Activated T-cell treated with anti-CD3 and anti-CD28 coated beads, Interleukin-2, amount 50 U/mL, for 4 hours (primary cell): ENCODE data around the gene SLC2A4RG. TPM values are rescaled to one million over a fixed set of nuclear protein-coding genes. Genes with fewer than 3 reads are reported as not detected.

Experiments used
- ATAC-seq, 2 donors: fragments of 200-7000 bp; cut with Tn5 transposase; one replicate each; pipeline ENCODE4 v1.10.0; 2021
- DNase-seq: peaks from one replicate; pipeline ENCODE4 v3.0.0-alpha.2; 2020
- H3K27me3 Mint-ChIP-seq: one replicate; pipeline ENCODE4 v1.8.0; 2021; ENCODE audit warnings: low read depth, mixed read lengths
- H3K36me3 Mint-ChIP-seq: one replicate; pipeline ENCODE4 v1.8.0; 2022; ENCODE audit warnings: mixed read lengths; ENCODE audit not compliant: insufficient read depth
- H3K4me1 Mint-ChIP-seq: one replicate; pipeline ENCODE4 v1.8.0; 2021; ENCODE audit warnings: low read depth, mixed read lengths
- H3K4me3 Mint-ChIP-seq: one replicate; pipeline ENCODE4 v1.8.0; 2021; ENCODE audit warnings: mild to moderate bottlenecking, moderate library complexity, mixed read lengths
- H3K9me3 Mint-ChIP-seq: one replicate; pipeline ENCODE4 v1.8.0; 2021; ENCODE audit warnings: mixed read lengths
- total RNA-seq, 3 donors: library from RNA; stranded (reverse); gene quantifications; one replicate each; pipeline ENCODE4 v1.2.1, GENCODE V29; 2021

Gene SLC2A4RG
- 10 to 100 TPM; 17.2 to 18.1 (median 17.3) TPM for total RNA-seq

GRCh38 chr20:63739130-63740069 lies at the start of gene SLC2A4RG:
Gene SLC2A4RG, plus strand, starts transcription at chr20:63739776. Its CDS starts 137 bp downstream, at chr20:63739913.
- ATAC-seq (peak; percentile 39 to 47), DNase-seq (peak; percentile 53)
- Mint-ChIP-seq H3K4me3 (peak within 1 kb of the TSS; percentile 55), H3K9me3 (no peaks in the 10 kb centered on the region), H3K4me1 (peaks cover 18% of the 10 kb centered on the region), H3K27me3 (no peaks in the 10 kb centered on the region), H3K36me3 (no peaks in the 10 kb centered on the region)

- Mint-ChIP-seq H3K9me3 (no peaks in the 10 kb centered on the region), H3K4me3 (no peak overlapping the region), H3K36me3 (peaks cover 2% of the 10 kb centered on the region), H3K4me1 (peaks cover 9% of the 10 kb centered on the region), H3K27me3 (no peaks in the 10 kb centered on the region)
- ATAC-seq, result no peak
- no peak for DNase-seq
Measured at GRCh38 chr20:63690003-63690897, 49.3 kb upstream of the SLC2A4RG start.

GRCh38 chr20:63690898-63691710 lies 48.5 kb upstream of the SLC2A4RG start:
- ATAC-seq (no peak), DNase-seq (no peak)
- Mint-ChIP-seq H3K36me3 (peaks cover 2% of the 10 kb centered on the region), H3K4me3 (no peak overlapping the region), H3K4me1 (peaks cover 12% of the 10 kb centered on the region), H3K9me3 (no peaks in the 10 kb centered on the region), H3K27me3 (no peaks in the 10 kb centered on the region)

- DNase-seq, result no peak
- ATAC-seq, result no peak
- H3K4me3 Mint-ChIP-seq, result no peak overlapping the region
- peaks cover 11% of the 10 kb centered on the region for H3K4me1 Mint-ChIP-seq
- no peaks in the 10 kb centered on the region for H3K27me3 Mint-ChIP-seq
- H3K9me3 Mint-ChIP-seq, result no peaks in the 10 kb centered on the region
- peaks cover 2% of the 10 kb centered on the region for H3K36me3 Mint-ChIP-seq
Measured at GRCh38 chr20:63691711-63692435, 47.7 kb upstream of the SLC2A4RG start.

- Mint-ChIP-seq H3K4me1 (peaks cover 13% of the 10 kb centered on the region), H3K36me3 (peaks cover 2% of the 10 kb centered on the region), H3K27me3 (no peaks in the 10 kb centered on the region), H3K4me3 (no peak overlapping the region), H3K9me3 (no peaks in the 10 kb centered on the region)
- ATAC-seq (no peak), DNase-seq (no peak)
Measured at GRCh38 chr20:63692436-63693082, 47.0 kb upstream of the SLC2A4RG start.

GRCh38 chr20:63693083-63693732 lies 46.4 kb upstream of the SLC2A4RG start:
- no peak for DNase-seq
- Mint-ChIP-seq H3K4me3 (no peak overlapping the region), H3K4me1 (peaks cover 16% of the 10 kb centered on the region), H3K9me3 (no peaks in the 10 kb centered on the region), H3K36me3 (peaks cover 2% of the 10 kb centered on the region), H3K27me3 (no peaks in the 10 kb centered on the region)
- ATAC-seq, result no peak

GRCh38 chr20:63693733-63694583 lies 45.6 kb upstream of the SLC2A4RG start:
- H3K27me3 Mint-ChIP-seq, result no peaks in the 10 kb centered on the region
- no peak overlapping the region for H3K4me3 Mint-ChIP-seq
- DNase-seq (no peak), ATAC-seq (no peak)
- peaks cover 16% of the 10 kb centered on the region for H3K4me1 Mint-ChIP-seq
- no peaks in the 10 kb centered on the region for H3K9me3 Mint-ChIP-seq
- H3K36me3 Mint-ChIP-seq, result peaks cover 2% of the 10 kb centered on the region

GRCh38 chr20:63694584-63695423 lies 44.8 kb upstream of the SLC2A4RG start:
- no peaks in the 10 kb centered on the region for H3K27me3 Mint-ChIP-seq
- ATAC-seq (no peak), DNase-seq (no peak)
- no peaks in the 10 kb centered on the region for H3K9me3 Mint-ChIP-seq
- H3K4me1 Mint-ChIP-seq, result peaks cover 20% of the 10 kb centered on the region
- H3K4me3 Mint-ChIP-seq, result no peak overlapping the region
- peaks cover 2% of the 10 kb centered on the region for H3K36me3 Mint-ChIP-seq

GRCh38 chr20:63695424-63696305 lies 43.9 kb upstream of the SLC2A4RG start:
- Mint-ChIP-seq H3K27me3 (no peaks in the 10 kb centered on the region), H3K36me3 (peaks cover 2% of the 10 kb centered on the region), H3K4me1 (peaks cover 20% of the 10 kb centered on the region), H3K9me3 (no peaks in the 10 kb centered on the region), H3K4me3 (no peak overlapping the region)
- ATAC-seq (no peak), DNase-seq (no peak)

- peaks cover 2% of the 10 kb centered on the region for H3K36me3 Mint-ChIP-seq
- no peaks in the 10 kb centered on the region for H3K27me3 Mint-ChIP-seq
- ATAC-seq (peak; percentile 33), DNase-seq (no peak)
- H3K9me3 Mint-ChIP-seq, result no peaks in the 10 kb centered on the region
- H3K4me3 Mint-ChIP-seq, result peak overlapping the region; percentile 24
- H3K4me1 Mint-ChIP-seq, result peaks cover 24% of the 10 kb centered on the region
Measured at GRCh38 chr20:63696306-63696627, 43.3 kb upstream of the SLC2A4RG start.
